ENCODE results near the gene BABAM2. TPM values are rescaled to one million over a fixed set of nuclear protein-coding genes. Genes with fewer than 3 reads are reported as not detected.

The BABAM2 gene
- total and polyA plus RNA-seq, 2 experiments from 2014 or later: 17.8 to 21.5 TPM

DNA sequence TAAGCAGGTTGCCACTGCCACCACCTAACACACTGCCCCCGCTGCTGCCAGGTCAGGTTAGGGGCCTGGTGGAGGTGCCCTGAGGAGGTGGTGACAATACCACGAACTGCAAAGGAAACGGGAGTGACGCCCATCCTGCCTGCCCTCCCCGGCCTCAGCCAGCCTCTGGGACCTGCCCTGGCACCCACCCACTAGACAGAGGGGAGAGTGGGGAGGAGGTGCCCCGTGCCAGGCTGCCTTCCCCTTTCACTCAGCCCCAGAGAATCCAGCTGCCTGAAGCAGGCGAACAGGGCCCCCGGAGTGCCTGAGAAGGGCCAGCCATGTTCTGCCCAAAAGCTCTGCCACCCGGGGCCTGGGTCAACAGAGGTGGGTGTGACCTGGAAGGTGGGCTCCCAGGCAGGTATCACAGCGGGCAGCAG, 457.6 kb downstream of the BABAM2 start (continued):
- TF ChIP-seq, protein P1, sequence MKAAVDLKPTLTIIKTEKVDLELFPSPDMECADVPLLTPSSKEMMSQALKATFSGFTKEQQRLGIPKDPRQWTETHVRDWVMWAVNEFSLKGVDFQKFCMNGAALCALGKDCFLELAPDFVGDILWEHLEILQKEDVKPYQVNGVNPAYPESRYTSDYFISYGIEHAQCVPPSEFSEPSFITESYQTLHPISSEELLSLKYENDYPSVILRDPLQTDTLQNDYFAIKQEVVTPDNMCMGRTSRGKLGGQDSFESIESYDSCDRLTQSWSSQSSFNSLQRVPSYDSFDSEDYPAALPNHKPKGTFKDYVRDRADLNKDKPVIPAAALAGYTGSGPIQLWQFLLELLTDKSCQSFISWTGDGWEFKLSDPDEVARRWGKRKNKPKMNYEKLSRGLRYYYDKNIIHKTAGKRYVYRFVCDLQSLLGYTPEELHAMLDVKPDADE (IDR thresholded peaks at IDR 0.05): no peak
- TF ChIP-seq STAT1 (IDR thresholded peaks at IDR 0.05; ENCODE audit: unreplicated experiment) (no peak), NANOG (IDR thresholded peaks at IDR 0.05; ENCODE audit: borderline replicate concordance) (no peak), POLR2AphosphoS5 (IDR thresholded peaks at IDR 0.05; ENCODE audit: low read depth) (no peak)
- TF ChIP-seq, protein P2, sequence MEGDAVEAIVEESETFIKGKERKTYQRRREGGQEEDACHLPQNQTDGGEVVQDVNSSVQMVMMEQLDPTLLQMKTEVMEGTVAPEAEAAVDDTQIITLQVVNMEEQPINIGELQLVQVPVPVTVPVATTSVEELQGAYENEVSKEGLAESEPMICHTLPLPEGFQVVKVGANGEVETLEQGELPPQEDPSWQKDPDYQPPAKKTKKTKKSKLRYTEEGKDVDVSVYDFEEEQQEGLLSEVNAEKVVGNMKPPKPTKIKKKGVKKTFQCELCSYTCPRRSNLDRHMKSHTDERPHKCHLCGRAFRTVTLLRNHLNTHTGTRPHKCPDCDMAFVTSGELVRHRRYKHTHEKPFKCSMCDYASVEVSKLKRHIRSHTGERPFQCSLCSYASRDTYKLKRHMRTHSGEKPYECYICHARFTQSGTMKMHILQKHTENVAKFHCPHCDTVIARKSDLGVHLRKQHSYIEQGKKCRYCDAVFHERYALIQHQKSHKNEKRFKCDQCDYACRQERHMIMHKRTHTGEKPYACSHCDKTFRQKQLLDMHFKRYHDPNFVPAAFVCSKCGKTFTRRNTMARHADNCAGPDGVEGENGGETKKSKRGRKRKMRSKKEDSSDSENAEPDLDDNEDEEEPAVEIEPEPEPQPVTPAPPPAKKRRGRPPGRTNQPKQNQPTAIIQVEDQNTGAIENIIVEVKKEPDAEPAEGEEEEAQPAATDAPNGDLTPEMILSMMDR (conservative IDR thresholded peaks at IDR 0.05; ENCODE audit: low read depth in 2 of 2): no peak
- TF ChIP-seq, protein P3, sequence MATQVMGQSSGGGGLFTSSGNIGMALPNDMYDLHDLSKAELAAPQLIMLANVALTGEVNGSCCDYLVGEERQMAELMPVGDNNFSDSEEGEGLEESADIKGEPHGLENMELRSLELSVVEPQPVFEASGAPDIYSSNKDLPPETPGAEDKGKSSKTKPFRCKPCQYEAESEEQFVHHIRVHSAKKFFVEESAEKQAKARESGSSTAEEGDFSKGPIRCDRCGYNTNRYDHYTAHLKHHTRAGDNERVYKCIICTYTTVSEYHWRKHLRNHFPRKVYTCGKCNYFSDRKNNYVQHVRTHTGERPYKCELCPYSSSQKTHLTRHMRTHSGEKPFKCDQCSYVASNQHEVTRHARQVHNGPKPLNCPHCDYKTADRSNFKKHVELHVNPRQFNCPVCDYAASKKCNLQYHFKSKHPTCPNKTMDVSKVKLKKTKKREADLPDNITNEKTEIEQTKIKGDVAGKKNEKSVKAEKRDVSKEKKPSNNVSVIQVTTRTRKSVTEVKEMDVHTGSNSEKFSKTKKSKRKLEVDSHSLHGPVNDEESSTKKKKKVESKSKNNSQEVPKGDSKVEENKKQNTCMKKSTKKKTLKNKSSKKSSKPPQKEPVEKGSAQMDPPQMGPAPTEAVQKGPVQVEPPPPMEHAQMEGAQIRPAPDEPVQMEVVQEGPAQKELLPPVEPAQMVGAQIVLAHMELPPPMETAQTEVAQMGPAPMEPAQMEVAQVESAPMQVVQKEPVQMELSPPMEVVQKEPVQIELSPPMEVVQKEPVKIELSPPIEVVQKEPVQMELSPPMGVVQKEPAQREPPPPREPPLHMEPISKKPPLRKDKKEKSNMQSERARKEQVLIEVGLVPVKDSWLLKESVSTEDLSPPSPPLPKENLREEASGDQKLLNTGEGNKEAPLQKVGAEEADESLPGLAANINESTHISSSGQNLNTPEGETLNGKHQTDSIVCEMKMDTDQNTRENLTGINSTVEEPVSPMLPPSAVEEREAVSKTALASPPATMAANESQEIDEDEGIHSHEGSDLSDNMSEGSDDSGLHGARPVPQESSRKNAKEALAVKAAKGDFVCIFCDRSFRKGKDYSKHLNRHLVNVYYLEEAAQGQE (IDR thresholded peaks at IDR 0.05; ENCODE audit: unreplicated experiment): no peak

DNA sequence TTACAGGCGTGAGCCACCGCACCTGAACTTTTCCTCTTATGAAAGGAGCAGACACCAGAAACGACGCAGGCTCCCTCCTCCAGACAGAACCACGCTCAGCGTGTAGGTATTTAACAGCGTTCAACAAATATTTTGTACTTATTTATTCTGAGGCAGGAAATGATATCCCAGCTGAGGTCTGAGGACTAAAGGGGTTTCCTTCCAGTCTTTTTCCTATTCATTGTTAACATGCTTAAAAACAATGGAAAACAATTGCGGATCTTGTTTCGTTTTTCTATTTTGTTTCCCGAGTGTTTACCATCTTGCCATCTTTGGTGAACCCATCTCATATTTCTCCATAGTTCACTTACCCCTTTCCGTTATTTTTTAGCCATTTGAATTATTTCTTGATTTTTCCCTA, 458.4 kb downstream of the BABAM2 start:
- no peaks in the 10 kb centered on the region for H3F3A ChIP-seq (replicated peaks; ENCODE audit: low read depth)
- peaks cover 1% of the 10 kb centered on the region for H3K27me3 Mint-ChIP-seq (ENCODE audit: insufficient read depth, low read depth, poor library complexity)
- H3K4me1 ChIP-seq (ENCODE audit: insufficient read depth): no peaks in the 10 kb centered on the region
- H3K79me2 ChIP-seq (replicated peaks; ENCODE audit: insufficient read depth): no peaks in the 10 kb centered on the region
- no peaks in the 10 kb centered on the region for H3K9me3 Mint-ChIP-seq
- H4K20me1 ChIP-seq (replicated peaks; ENCODE audit: insufficient read depth): no peaks in the 10 kb centered on the region
- H3K27ac Mint-ChIP-seq: no peak overlapping the region
- no peak overlapping the region for H2AFZ ChIP-seq
- H3K36me3 ChIP-seq (ENCODE audit: insufficient read depth): no peaks in the 10 kb centered on the region
- no peaks in the 10 kb centered on the region for H3K9me2 ChIP-seq (ENCODE audit: insufficient read depth)
- H3K4me2 ChIP-seq: no peak overlapping the region
- H3K4me1 Mint-ChIP-seq: no peaks in the 10 kb centered on the region; the same call in 2 of the 3 replicates
- DNase-seq (ENCODE audit: low spot score) (no peak), ATAC-seq (no peak)
- H3K36me3 Mint-ChIP-seq (ENCODE audit: low read depth): no peaks in the 10 kb centered on the region
- H3K4me3 ChIP-seq: no peak overlapping the region
- no peak overlapping the region for H3K27ac ChIP-seq (ENCODE audit: low read depth)
- no peak overlapping the region for H3K4me3 Mint-ChIP-seq
- no peaks in the 10 kb centered on the region for H3K27me3 ChIP-seq (ENCODE audit: insufficient read depth)
- TF ChIP-seq ZNF114 (CRISPR knock-in tag; IDR thresholded peaks at IDR 0.05): no peak
- TF ChIP-seq, protein P2 (conservative IDR thresholded peaks at IDR 0.05; ENCODE audit: low read depth in 2 of 2): no peak
- no peak for TF ChIP-seq EZH2 (IDR thresholded peaks at IDR 0.05; ENCODE audit: low read depth, unreplicated experiment)
- no peak for TF ChIP-seq ZNF331 (CRISPR knock-in tag; IDR thresholded peaks at IDR 0.05; ENCODE audit: low read depth)
- TF ChIP-seq, protein P1 (IDR thresholded peaks at IDR 0.05): no peak
- no peak for TF ChIP-seq JUNB (IDR thresholded peaks at IDR 0.05; ENCODE audit: unreplicated experiment)
- no peak for TF ChIP-seq EZH2phosphoT487 (IDR thresholded peaks at IDR 0.05; ENCODE audit: unreplicated experiment)
